AG09309 (cell line): ENCODE results near the gene B3GAT1.

Source experiments
- DNase-seq: peaks from one replicate; pipeline ENCODE4 v3.0.0-alpha.2; 2010; ENCODE audit warnings: low read depth
- H3K4me3 ChIP-seq: 2 replicates; pipeline ENCODE4 v1.5.1; 2011; ENCODE audit warnings: mild to moderate bottlenecking, low read depth, low read length, moderate library complexity; ENCODE audit not compliant: control insufficient read depth
- TF ChIP-seq, protein P1 (sequence below): IDR thresholded peaks from 2 replicates; pipeline ENCODE4 v1.5.1; 2011; ENCODE audit warnings: mild to moderate bottlenecking, low read depth, low read length, inconsistent platforms; ENCODE audit not compliant: insufficient read depth, control insufficient read depth; ENCODE audit errors: missing control alignments

B3GAT1 gene

GRCh38 chr11:134352111-134352510 is 59.9 kb downstream of the B3GAT1 start:
- TF ChIP-seq, protein P1, sequence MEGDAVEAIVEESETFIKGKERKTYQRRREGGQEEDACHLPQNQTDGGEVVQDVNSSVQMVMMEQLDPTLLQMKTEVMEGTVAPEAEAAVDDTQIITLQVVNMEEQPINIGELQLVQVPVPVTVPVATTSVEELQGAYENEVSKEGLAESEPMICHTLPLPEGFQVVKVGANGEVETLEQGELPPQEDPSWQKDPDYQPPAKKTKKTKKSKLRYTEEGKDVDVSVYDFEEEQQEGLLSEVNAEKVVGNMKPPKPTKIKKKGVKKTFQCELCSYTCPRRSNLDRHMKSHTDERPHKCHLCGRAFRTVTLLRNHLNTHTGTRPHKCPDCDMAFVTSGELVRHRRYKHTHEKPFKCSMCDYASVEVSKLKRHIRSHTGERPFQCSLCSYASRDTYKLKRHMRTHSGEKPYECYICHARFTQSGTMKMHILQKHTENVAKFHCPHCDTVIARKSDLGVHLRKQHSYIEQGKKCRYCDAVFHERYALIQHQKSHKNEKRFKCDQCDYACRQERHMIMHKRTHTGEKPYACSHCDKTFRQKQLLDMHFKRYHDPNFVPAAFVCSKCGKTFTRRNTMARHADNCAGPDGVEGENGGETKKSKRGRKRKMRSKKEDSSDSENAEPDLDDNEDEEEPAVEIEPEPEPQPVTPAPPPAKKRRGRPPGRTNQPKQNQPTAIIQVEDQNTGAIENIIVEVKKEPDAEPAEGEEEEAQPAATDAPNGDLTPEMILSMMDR = no peak
- no peak overlapping the region for H3K4me3 ChIP-seq
- DNase-seq = no peak

DNA sequence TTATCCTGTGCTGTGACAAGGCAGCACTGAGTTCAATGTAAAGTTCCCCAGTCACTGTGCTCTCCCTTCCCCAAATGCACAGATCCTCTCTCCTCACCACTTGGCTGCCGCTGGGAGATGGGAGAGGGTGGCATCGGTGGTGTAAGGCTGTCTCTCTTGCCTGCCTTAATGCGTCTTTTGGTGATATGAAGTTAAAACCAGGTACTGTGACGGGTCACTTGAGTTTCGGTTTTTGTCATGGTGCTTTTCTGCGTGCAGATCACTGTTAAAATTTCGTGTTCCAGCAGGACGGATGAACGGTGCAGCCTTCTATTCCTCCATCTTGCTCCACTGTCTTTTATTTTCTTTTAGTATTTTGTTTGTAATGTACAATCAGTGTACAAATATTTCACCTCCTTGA is 61.7 kb downstream of the B3GAT1 start:
- TF ChIP-seq, protein P1 = no peak
- H3K4me3 ChIP-seq = no peak overlapping the region
- no peak for DNase-seq

GRCh38 chr11:134349802-134350355 is 62.2 kb downstream of the B3GAT1 start:
- TF ChIP-seq, protein P1 = no peak
- no peak for DNase-seq
- H3K4me3 ChIP-seq = no peak overlapping the region

DNA sequence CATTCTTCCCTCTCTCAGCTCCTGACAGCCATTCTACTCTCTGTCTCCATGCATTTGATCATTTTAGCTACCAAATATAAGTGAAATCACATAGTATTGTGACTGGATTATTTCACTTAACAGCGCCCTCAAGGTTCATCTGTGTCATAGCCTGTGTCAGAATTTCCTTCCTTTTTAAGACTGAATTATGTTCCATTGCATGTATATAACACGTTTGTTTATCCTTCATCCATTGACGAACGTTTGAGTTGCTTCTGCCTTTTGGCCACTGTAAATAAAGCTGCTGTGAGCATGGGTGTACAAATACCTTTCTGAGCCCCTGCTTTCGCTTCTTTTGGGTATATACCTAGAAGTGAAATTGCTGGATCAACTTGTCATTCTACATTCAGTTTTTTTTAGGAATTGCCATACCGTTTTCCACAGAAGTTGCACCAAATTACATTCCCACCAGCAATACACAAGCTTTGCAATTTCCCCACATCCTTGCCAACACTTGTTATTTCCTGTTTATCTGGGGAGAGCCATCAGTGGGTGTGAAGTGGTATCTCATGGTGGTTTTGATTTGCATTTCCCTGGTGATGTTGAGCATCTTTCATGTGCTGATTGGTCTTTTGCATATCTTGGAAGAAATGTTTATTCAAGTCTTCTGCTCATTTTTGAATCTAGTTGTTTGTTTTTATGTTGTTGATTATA is 62.8 kb downstream of the B3GAT1 start:
- no peak overlapping the region for H3K4me3 ChIP-seq
- TF ChIP-seq, protein P1 = no peak
- no peak for DNase-seq

DNA sequence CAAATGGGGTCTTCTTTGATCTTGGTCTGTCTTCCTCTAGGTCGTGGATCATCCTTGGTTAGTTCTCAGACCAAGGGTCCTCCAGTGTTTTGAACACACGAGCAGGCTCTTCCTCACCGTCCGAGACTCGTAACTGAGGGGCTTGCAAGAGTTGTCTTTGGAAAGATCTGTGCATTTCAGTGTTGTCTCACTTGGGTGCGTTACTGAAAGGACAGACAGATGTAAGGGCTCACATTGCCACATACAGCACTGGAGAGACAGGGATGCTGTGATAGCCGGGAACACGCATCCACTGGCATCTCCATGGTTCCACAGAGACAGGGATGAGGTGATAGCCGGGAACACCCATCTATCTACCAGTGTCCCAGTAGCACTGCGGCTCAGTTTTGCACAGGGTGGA is 64.6 kb downstream of the B3GAT1 start:
- TF ChIP-seq, protein P1 = no peak
- DNase-seq = no peak

DNA sequence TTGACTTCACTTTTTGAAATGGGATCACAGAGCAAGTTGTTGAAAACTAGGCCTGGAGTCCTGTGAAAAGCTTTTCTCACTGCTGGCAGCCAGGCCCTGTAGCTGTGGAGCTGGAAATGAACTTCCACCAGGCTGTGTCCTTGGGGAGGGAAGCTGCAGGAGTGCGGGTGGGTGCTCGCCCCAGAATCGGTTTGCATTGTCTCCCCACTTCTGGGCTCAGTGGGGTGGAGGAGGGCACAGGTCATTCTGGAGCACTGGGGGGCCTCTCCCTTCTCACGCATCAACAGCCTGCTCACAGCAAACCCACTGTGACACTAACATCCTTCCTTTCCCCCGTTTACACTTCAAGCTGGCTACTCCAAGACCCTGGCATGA is 65.1 kb downstream of the B3GAT1 start:
- no peak for DNase-seq
- H3K4me3 ChIP-seq = no peak overlapping the region
- TF ChIP-seq, protein P1 = no peak

More for the DNA sequence above, 64.6 kb downstream of the B3GAT1 start:
- no peak overlapping the region for H3K4me3 ChIP-seq
